Hematopoietic multipotent progenitor cell treated with erythropoietin and hydrocortisone succinate and interleukin-3 and kit ligand, for 15 days (in vitro differentiated cells): ENCODE results near the gene ZNRF3.
"Not testable (repeated sequence)": the region's sequence is repeated elsewhere in the genome, so short reads cannot be mapped to it uniquely, and the experiment has no call there.

ENCODE experiments used
- DNase-seq: peaks from one replicate; pipeline ENCODE4 v3.0.0-alpha.2; 2015; ENCODE audit warnings: low spot score

ZNRF3 gene

GRCh38 chr22:28984482-28985158 is 101.2 kb downstream of the ZNRF3 start:
- DNase-seq = no peak

DNA sequence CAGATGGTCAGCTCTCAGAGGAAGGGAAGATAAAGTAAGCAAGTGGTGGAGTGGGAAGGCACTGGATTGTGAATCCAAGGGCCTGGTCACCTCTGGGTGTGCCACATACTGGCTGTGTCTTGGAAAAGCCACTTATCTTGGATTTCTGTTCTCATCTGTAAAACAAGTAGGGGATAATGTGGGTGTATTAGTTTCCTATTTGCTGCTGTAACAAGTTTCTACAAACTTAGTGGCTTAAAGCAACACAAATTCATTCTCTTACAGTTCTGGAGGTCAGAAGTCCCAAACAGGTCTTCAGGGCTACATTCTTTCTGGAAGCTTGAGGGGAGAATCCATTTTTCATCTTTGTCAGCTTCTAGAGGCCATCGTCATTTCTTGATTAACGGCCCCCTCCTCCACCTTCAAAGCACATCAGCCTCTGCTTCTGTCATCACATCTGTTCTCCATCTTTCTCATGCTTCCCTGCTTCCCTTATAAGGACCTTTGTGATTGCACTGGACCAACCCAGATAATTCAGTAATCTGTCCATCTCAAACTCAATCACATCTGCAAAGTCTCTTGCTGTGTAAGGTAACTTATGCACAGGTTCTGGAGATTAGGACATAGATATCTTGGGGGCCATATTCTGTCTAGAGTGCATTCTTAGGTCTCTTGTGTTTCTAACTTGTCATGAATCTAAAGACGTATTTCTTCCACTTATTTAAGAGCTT is 102.4 kb downstream of the ZNRF3 start:
- no peak for DNase-seq

DNA sequence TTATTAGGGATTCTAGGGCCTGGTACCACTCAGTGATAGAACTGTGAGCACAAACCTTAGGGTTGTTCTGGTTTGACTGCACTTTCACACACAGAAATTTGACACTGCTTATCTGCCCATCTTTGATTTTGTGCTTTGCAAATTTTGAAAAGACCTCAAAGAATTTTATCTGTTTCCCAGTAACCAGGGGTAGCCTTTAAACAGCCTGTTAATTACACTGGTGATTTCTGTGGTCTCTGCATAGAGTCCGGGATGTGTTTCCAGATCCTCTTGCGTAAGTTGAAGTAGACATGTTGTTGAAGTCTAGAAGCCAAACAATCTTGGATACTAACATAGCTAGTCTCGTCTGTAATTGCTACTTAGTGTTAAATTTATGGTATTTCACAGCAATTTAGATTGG is 103.0 kb downstream of the ZNRF3 start:
- DNase-seq = no peak

DNA sequence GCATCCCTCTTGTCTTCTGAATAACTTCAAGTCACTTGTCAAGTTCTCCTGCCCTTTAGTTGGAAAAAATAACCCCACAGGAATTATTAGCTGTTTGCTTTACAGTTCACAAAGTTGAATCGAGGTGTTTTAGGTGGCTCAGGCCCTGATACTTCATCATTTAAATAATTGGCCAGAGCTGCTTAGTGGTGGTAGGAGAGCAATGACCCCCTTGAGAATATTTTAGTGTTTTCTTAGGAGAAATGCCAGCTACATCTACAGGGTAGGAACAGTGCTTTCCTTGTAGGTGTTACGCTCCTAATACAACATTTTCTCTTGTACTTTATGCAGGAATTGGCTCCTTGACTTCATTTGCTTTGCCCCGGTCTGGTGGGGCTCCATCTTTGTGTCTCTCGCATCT is 105.1 kb downstream of the ZNRF3 start:
- no peak for DNase-seq

DNA sequence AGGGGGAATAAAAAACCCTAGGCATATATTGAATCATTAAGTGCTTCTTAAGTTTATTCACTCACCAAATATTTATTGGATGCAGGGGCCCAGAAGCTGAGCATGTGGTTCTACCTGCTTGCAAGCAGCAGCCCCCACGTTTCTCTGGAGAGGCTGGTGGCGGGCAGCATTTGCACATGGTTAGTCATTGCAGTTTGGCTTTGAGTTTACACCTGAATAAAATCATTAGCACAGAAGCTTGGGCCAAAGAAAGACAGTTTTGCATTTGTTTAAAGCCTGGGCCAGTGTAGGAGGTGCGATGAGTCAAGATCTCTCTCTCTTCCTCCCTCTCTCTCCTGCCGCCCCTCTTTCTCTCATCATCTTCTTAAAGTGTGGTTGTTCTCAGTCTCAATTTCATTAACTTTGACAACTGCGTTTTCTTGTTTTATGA is 105.7 kb downstream of the ZNRF3 start:
- no peak for DNase-seq

DNA sequence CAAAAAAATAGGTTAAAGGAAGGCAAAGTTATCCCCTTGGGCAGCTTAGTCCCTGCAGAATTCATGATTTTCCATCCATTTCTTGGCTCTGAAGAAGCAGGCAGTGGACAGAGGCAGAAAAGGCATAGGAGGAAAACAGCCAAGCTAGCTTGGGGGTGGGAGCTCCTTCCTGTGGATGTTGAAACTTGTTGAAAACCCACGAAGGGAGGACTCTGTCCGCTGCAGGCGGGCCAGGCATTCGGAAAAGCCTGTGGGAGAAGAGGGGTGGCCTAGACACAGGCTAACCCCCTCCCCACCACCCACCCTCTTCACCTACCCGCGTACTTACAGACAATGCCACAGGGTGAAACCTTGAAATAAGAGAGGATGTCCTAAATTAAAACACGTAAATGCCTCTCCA is 106.1 kb downstream of the ZNRF3 start:
- DNase-seq = no peak

DNA sequence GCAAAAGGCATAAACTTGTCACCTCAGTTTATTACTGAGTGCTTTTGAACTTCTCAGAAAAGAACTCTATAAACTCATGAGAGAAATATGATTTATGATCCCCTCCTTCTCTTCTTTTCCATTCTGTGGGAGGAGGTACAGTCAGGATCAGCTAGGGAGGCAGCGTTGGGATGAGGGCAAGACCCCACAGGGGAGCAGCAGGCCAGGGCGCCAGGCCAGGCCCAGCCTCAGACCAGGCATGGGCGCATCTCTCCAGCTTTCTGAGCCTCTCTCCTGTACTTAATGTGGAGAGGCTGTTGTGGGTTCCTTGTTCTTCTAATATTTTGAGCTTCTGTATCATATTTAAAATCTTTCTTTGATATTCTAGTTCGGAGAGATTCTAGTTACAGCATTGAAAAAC is 106.5 kb downstream of the ZNRF3 start:
- DNase-seq = no peak

GRCh38 chr22:28992565-28993356 is 109.4 kb downstream of the ZNRF3 start:
- DNase-seq = no peak

- DNase-seq = no peak
Observed at GRCh38 chr22:28994522-28994921, 111.2 kb downstream of the ZNRF3 start.

DNA sequence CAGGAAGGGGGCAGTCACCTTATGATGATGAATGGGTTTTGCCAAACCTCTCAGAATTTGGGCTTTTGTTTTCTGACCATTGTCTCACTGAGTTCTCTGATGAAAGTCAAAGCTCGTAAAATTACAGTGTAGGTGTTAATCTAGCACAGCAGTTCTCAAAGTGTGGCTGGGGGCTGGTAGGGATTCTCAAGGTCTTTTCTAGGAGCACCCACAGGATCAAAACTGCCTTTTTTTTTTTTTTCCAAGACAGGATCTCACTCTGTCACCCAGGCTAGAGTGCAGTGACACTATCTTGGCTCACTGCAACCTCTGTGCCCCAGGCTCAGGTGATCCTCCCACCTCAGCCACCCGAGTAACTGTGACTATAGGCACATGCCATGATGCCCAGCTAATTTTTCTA is 112.2 kb downstream of the ZNRF3 start:
- DNase-seq = no peak

DNA sequence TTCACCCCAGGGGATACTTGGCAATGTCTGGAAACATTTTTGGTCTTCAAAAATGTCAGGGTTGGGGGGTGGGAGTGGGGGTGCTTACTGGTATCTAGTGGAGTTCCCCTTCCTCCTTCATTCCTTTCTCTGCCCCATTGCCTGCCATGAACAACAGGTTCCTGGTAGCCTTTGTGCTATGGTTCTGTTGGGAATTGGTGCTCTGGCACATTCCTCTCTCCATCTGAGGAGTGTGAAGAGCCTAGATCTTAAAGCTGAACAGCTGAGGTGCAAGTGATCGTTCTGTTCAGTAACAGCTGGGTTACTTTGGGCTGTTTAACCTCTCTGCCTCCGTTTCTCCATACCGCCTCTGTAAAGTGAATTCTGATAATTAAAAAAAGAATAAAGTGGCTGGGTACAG is 114.0 kb downstream of the ZNRF3 start:
- no peak for DNase-seq

GRCh38 chr22:28998681-28999080 is 115.3 kb downstream of the ZNRF3 start:
- no peak for DNase-seq

DNA sequence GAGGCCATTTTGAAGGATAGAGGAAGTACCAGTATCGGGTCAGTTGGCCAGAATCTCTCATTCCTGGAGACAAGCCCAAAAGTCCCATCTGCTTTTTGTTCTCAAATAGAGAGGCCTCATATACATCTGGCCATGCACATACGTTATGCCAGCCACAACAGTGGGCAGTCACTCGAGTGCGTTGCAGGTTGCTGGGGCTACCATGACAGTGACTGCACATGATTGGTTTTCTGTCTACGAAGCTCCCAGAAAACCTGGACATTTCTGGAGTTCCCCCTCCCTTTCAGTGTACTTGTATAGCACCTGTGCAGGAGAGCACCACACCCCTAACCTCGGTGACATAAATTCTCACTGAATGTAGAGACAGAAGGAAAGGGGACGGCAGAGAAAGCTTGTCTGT is 116.1 kb downstream of the ZNRF3 start:
- DNase-seq = no peak

DNA sequence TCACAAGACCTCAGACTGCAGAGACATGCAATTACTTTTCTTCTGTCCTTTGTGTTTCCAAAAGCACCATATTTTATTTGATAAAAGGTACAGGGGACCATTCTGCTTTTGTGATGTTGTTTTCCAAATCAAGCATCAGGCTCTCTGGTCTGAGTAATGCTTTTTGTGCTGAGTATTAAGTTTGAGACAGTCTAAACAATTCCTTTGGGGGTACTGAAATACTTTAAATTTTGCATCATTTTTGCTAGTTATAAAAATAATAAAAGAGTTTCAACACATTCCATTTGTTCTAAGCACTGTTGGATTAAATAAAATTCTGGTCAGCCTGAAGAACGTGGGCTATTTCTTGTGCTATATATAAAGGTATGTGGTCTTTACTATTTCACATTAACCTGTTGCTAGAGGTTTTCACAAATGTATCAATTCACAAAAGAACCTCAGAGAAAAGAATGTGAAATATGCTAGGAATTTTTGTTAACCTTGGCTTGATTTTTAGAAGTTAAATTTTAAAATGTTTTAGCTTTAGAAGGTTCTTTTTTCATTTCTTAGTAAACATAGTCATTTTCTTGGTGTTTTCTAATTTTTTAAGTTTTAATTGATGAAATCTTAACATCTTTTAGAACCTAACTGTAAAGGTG is 116.7 kb downstream of the ZNRF3 start:
- no peak for DNase-seq

DNA sequence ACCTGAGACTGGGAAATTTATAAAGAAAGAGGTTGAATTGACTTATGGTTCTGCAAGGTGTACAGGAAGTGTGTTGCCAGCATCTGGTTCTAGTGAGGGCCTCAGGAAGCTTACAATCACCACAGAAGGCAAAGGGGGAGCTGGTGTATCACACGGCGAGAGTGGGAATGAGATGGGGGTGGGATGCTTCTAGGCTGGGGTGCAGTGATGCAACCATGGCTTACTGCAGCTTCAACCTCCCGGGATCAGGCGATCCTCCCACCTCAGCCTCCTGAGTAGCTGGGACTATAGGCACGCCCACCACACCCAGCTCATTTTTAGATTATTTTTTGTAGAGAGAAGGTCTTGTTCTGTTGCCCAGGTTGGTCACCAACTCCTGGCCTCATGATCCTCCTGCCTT is 117.3 kb downstream of the ZNRF3 start:
- DNase-seq = no peak

DNA sequence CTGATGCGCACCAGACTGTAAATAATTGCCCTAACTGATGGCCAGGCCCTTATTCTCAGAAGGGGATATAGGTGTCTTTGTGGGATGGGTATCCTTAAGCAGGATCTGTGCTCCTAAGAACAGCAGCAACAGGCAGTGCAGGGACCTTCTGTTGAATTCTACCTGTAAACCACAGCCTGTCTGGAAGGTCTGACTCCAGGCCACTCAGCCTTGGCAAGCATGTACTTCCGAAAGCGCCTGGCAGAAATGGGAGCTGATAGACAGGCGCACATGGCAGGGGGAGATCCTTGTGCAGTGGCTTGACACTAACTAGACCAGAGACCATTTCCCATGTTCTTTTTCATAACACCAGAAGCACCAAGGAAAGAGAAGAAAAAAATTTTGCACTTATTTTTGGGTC is 119.2 kb downstream of the ZNRF3 start:
- no peak for DNase-seq

GRCh38 chr22:29003552-29003951 is 120.2 kb downstream of the ZNRF3 start:
- no peak for DNase-seq

DNA sequence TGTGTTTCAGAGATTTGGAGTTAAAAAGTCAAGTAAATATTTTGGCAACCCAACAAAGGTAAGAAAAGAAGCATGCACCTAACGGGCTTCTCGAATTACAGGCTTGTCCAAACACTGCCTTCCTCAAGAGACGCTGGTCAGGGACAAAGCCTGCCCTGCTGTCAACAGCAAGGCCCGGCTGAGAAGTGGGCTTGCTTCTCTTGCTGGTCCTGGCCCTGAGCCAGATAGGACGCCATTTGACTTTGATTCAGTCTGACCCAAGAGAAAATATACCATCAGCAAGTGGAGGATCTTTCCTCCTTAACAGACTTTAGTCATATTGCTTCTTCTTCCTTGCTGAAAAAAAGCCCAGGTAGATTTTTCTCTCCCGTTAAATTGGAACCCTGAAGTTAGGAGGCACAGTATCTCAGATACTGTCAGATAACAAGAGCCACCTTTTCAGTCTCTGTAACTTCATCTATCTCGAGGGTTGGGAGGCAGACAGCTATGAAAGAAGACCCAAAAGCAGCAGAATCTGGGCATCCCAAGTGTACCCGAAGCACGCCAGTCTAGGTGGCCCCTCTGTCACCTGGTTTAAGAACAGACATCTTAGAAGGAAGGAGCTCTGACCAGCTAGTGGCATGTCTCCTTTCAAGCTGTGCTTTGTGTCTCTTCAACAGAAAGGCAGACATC is 120.7 kb downstream of the ZNRF3 start:
- DNase-seq = no peak

DNA sequence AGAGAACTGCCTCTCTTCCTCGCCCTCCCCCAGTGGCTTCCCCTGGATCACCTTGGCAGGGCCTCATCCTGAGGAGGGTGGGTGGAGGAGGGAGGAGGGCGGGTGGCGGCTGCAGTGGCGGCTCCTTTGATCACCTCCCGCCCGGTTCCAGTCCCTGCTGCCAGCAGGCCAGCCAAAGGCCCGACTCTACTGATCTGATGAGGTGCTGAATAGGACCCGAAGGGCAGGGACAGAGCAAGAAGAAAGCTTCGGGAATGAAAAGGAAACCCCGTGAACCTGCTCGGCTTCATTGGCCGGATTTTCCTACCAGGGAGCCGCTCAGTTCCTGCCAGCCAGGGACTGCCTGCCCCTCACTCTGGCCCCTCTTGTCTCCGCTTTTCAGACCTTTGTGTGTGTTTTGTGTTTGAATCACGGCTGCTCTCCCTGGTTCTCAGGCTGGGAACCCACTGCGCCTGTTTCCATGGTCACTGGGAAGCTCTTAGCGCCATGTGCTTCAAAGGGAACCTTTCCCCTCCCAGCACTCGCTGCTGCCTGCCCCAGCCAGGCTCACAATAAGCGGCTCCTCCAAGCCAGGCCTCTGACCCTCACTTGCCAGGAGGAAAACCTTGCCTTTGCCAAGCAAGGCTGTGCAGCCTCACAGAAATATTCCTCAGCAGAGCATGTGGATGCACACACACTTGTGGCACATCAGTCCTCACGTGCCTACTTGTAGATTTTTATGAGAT is 121.4 kb downstream of the ZNRF3 start:
- DNase-seq = no peak

- DNase-seq = not testable (repeated sequence)
Observed at GRCh38 chr22:29005754-29006153, 122.4 kb downstream of the ZNRF3 start.

GRCh38 chr22:29006346-29006745 is 123.0 kb downstream of the ZNRF3 start:
- DNase-seq = no peak
